Skin of body (tissue), 2 donors: ENCODE data around the gene ECI1. TPM values are rescaled to one million over a fixed set of nuclear protein-coding genes. Genes with fewer than 3 reads are reported as not detected.
A peak's percentile ranks its signal among the peaks of the same experiment; 100 is the strongest.
"Not testable (repeated sequence)": the region's sequence is repeated elsewhere in the genome, so short reads cannot be mapped to it uniquely, and the experiment has no call there.

Experiments
- DNase-seq: peaks from one replicate; lab custom pipeline; 2025; lab: John Stamatoyannopoulos, UW
- total RNA-seq: library from RNA; depleted of rRNA; stranded (reverse); fragments of >200 nt; gene quantifications from one replicate; pipeline ENCODE4 v1.2.3, GENCODE V29; 2014

The ECI1 gene
- total RNA-seq, 1 donor from 2014 or later, result 24.3 TPM

- no peak for DNase-seq
Observed at GRCh38 chr16:2280461-2280860, 29.1 kb upstream of the ECI1 start.

GRCh38 chr16:2278956-2279800, 27.8 kb upstream of the ECI1 start:
- no peak for DNase-seq

- DNase-seq, result no peak
Observed at GRCh38 chr16:2278272-2278608, 26.9 kb upstream of the ECI1 start.

GRCh38 chr16:2277466-2278271, 26.3 kb upstream of the ECI1 start:
- no peak for DNase-seq

GRCh38 chr16:2276368-2277195, 25.2 kb upstream of the ECI1 start:
- no peak for DNase-seq

- DNase-seq, result no peak
Observed at GRCh38 chr16:2275476-2276367, 24.3 kb upstream of the ECI1 start.

- DNase-seq, result no peak
Observed at GRCh38 chr16:2273931-2274330, 22.5 kb upstream of the ECI1 start.

GRCh38 chr16:2273484-2273883, 22.1 kb upstream of the ECI1 start:
- DNase-seq, result no peak

GRCh38 chr16:2271848-2272461, 20.6 kb upstream of the ECI1 start:
- no peak for DNase-seq

- no peak for DNase-seq
Observed at GRCh38 chr16:2270588-2271470, 19.4 kb upstream of the ECI1 start.

- DNase-seq, result no peak
Observed at GRCh38 chr16:2270070-2270462, 18.7 kb upstream of the ECI1 start.

- peak; percentile 91 for DNase-seq
Observed at GRCh38 chr16:2267913-2268666, 16.7 kb upstream of the ECI1 start, which contains the start of gene RNPS1. TSS of gene RNPS1 (minus strand) at chr16:2268126. CDS start at chr16:2264643, 3,483 bp downstream.

GRCh38 chr16:2267505-2267912, 16.1 kb upstream of the ECI1 start:
- not testable (repeated sequence) for DNase-seq

- DNase-seq, result not testable (repeated sequence)
Observed at GRCh38 chr16:2266887-2267286, 15.5 kb upstream of the ECI1 start.

- not testable (repeated sequence) for DNase-seq
Observed at GRCh38 chr16:2263026-2263425, 11.6 kb upstream of the ECI1 start.

GRCh38 chr16:2260250-2260649, 8.9 kb upstream of the ECI1 start:
- DNase-seq, result no peak

- DNase-seq, result not testable (repeated sequence)
Observed at GRCh38 chr16:2258530-2258929, 7.1 kb upstream of the ECI1 start.

- no peak for DNase-seq
Observed at GRCh38 chr16:2257726-2258125, 6.3 kb upstream of the ECI1 start.
